Stimulated activated CD8-positive, alpha-beta memory T cell treated with anti-CD3 and anti-CD28 coated beads, Interleukin-4, amount 100 ng/mL, for 1 hour (primary cell): ENCODE measurements around the gene HMGCL.

ENCODE experiments used
- DNase-seq, 2 donors: peaks; one replicate each; pipeline ENCODE4 v3.0.0-alpha.2; 2020; ENCODE audit warnings: low read depth in 2 of 2, low spot score in 1 of 2

Gene HMGCL

GRCh38 chr1:23779826-23780371, 45.3 kb downstream of the HMGCL start:
- no peak for DNase-seq

GRCh38 chr1:23777979-23778814, 47.0 kb downstream of the HMGCL start, which contains the start of gene PITHD1:
Gene PITHD1, plus strand, starts transcription at chr1:23778418. Its CDS starts 98 bp downstream, at chr1:23778516.
- peak; percentile 38 to 57 for DNase-seq

GRCh38 chr1:23776217-23776616, 49.0 kb downstream of the HMGCL start:
- DNase-seq, result no peak

GRCh38 chr1:23774174-23774880, 50.9 kb downstream of the HMGCL start:
- no peak for DNase-seq

- no peak for DNase-seq
Observed at GRCh38 chr1:23772854-23773242, 52.4 kb downstream of the HMGCL start.

- peak; percentile 69 to 73 for DNase-seq
Observed at GRCh38 chr1:23772049-23772853, 53.0 kb downstream of the HMGCL start.

GRCh38 chr1:23768733-23769132, 56.5 kb downstream of the HMGCL start:
- no peak for DNase-seq

GRCh38 chr1:23763041-23763577, 62.1 kb downstream of the HMGCL start:
- no peak for DNase-seq

- DNase-seq, result no peak
Observed at GRCh38 chr1:23759277-23759676, 66.0 kb downstream of the HMGCL start.

- no peak for DNase-seq
Observed at GRCh38 chr1:23757812-23758211, 67.4 kb downstream of the HMGCL start.

GRCh38 chr1:23756676-23757075, 68.6 kb downstream of the HMGCL start:
- no peak for DNase-seq

GRCh38 chr1:23752909-23753308, 72.3 kb downstream of the HMGCL start:
- DNase-seq, result no peak
